GM19452 (cell line): ENCODE measurements around the gene CLP1.

Experiments used
- ATAC-seq: cut with Tn5 transposase; IDR thresholded peaks from one replicate; pipeline ENCODE4 v1.9.1; 2021; ENCODE audit not compliant: unreplicated experiment

Gene CLP1

DNA sequence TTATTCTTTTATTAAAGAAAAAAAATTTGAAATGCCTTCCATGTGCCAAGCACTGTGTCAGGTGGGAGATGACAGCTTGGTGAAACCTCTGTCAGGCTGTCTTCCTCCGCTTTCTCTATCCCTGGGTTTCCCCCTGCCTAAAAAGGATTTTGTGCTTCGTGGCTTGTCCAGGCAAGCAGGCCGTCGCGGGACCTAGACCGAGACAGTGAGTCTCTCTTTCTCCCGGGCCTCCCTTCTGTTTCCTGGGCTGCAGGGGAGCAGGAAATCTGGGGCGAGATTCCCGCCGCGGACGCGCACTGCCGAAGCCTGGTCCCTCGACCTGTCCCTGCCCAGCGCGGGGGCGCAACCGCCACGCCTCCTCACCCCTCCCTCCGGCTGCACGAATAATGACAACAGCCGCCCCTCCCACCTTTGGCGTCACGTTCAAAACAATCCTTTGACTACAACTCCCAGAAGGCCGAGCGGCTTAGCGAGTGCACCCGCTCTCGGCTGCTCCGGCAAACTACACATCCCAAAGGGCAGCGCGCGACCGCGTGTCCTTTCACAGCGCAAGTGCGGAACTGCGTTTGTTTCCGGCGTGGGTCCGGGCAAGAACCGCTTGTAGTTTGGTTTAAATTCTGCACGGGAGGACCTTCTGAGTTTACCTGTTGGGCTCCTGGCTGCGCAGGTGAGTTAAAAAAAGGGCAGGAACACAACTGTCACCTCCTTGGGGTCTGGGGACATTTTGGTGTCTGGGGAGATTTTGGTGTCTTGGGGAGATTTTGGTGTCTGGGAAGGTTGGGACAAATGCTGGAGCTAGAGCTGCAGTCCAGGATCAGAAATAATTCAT lies at the start of gene CLP1:
Gene CLP1 (plus strand): TSS at position 569 of the 829 bp plus-strand sequence. CDS start 1,715 bp downstream, outside the sequence.
- ATAC-seq = peak; percentile 99

DNA sequence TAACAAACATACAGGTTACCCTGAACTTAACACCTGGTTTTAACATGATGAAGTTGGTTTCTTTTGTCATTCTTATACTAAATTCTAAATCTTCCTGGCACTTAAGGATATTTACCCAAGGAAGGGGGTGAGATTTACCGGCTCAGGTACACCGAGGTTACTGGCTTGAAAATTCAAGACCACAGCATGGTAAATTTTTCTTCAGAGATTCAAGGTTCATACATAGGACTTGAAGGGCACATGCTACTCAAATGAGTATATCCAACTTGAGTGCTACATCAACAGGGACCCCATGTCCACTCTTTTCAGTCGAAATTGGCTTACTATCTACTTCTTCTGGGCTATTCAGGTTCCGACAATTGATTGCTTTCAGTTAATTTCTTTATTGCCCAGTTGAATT lies 47.4 kb upstream of the CLP1 start:
- ATAC-seq = no peak

DNA sequence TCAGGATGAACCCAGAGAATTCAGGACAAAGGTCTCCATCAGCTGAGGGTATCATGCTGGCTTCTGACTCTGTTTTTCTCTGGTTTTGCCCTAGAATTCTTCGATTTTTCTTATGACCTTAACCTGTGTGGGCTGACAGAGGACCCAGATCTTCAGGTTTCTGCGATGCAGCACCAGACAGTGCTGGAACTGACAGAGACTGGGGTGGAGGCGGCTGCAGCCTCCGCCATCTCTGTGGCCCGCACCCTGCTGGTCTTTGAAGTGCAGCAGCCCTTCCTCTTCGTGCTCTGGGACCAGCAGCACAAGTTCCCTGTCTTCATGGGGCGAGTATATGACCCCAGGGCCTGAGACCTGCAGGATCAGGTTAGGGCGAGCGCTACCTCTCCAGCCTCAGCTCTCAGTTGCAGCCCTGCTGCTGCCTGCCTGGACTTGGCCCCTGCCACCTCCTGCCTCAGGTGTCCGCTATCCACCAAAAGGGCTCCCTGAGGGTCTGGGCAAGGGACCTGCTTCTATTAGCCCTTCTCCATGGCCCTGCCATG lies 43.3 kb upstream of the CLP1 start:
- ATAC-seq = no peak

DNA sequence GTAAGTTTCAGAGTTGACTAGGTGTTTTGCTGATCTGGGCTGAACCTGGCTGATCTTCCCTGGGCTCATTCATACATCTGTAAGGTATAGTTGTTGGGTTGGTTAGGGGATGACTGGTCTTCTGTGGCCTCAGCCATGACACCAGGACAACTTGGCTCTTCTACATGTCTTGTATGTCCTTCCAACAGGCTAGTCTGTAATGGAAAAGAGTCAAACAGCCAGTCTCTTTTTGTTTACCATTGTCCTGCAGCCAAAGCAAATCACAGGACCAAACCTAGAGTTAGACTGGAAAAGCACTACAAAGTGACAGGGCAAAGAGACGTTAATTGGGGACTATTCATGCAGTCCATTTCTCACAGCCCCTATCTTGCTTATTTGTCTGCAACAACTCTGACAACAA lies 42.3 kb upstream of the CLP1 start:
- no peak for ATAC-seq

DNA sequence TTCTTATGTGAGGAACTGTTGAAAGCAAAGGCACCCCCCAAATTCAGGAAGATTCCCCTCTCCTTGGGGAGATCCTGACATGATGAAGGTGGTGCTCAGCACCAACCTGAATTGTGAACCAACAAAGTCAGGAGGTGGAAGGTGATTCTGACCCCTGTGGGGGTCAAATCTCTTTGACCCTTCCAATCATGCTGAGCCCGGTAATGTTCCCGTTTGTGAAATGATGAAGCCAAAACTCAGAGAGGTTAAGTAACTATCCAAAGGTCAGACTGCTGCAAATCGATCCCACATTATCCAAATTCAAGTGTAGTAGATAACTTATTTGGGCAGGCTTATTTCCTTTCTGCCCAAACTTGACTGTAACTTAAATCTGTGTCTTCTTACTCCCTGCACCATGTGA lies 41.0 kb upstream of the CLP1 start:
- ATAC-seq = no peak

DNA sequence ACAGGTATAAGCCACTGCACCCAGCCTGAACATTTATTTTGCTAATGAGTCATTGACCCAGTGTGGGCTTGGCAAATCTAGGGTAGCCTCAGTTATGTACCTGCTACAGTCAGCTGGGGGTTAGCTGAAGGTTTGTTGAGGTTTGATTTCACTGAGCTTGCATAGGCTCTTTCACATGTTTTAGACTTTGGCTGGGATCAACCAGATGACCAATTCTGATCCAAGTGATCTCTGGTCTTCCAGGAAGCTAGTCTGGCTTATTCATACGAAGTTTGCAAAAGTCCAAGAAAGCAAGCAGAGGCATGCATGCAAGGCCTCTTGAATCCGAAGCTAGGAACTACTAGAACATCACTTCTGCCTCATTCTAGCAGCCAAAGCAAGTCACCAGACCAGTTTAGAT lies 39.1 kb upstream of the CLP1 start:
- no peak for ATAC-seq

DNA sequence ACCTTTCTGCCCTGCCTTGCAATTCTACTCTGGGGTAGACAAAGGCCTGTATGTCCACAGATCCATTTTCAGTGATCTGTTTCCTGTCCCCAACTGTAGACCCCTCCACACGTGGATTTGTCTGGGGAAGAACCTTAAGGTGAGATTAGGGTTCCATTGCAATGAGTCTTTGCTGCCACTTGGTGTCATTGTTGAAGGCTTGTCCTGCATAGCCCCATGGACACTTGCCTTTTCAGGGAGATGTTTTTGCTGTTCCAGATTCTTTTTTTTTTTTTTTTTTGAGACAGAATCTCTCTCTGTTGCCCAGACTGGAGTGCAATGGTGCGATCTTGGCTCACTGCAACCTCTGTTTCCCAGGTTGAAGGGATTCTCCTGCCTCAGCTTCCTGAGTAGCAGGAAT lies 38.2 kb upstream of the CLP1 start:
- no peak for ATAC-seq

DNA sequence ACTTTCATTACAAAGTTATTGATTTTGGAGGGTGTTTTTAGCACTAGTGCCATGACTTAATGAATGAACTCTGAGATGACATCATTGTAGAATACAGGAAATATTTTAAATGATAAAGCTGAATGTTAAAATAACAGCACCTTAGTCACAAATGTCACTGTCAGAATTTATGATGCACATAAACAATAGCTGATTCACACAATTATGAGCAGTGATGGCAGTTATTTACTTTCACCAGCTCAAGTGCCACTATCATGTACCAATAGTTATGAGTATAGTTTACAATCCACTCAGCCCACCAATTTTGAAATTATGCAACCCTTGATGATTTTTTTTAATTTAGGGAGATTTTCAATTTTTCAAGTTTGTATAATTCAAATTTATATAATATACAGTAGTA lies 37.1 kb upstream of the CLP1 start:
- ATAC-seq = no peak

DNA sequence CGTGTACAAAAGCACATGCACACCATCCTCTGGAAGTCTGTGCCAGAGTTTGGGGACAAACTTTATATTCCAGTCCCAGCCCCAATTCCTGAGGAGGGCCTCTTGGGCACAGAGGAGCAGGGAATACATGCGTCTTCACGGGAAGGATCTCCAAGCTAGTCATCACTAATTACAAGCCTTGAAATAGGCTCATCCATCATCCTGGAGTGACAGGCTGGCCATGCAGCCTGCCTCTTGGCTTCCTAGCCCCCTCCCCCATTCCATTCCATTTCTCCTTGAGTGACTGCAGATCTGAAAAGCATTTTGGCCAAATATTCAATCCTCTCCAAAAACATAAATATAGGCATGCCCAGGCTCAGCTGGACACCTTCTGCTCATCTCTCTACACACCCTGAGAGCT lies 35.3 kb upstream of the CLP1 start:
- no peak for ATAC-seq

DNA sequence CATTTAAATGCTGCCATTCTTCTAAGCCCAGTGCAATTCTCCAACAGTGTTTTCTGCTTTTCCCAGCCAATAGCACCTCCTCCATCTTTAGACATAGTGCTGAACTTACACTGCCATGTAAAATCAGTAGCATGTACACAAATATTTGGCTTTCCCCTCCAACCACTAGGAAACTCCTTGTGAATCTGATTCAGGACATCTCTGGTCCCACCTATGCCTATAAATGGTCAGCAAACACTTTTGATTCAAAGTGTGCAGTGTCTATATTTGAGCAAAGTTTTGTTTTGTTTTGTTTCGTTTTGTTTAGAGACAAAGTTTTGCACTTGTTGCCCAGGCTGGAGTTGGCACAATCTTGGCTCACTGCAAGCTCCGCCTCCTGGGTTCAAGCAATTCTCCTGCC lies 32.7 kb upstream of the CLP1 start:
- ATAC-seq = no peak

DNA sequence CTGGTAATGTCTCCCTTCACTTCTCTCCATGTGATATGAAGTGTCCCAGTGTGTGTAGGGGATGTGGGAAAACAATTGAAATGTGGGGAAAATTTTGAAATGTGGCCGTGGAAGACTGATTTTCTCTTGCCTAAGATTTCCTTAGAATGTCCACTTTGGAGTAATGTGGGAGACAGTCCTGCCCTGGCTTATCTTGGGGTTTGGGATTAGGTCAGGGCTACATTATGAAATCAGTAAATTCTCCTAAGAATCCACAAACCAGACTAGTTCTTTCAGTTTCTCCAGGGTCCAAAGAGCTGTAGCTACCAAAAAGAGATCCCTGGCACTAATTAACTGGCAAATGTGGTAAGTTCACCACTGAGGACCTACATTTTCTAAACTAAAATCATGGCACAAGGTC lies 30.7 kb upstream of the CLP1 start:
- no peak for ATAC-seq

DNA sequence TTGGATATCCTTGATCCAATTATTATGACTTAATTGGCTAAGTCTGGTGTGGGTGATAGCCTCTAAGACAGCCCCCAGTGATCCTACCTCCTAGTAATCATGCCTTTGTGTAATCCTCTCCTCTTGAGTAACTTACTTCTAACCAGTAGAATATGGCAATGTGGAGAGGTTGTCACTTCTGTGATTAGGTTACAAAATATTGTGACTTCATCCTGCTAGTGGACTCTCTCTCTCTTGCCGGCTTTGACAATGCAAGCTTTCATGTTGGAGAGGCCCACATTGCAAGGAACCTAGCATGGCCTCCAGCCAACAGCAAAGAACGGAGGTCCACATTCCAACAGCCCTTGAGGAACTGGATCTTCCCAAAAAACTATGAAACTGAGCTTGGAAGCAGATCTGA lies 27.4 kb upstream of the CLP1 start:
- ATAC-seq = no peak

DNA sequence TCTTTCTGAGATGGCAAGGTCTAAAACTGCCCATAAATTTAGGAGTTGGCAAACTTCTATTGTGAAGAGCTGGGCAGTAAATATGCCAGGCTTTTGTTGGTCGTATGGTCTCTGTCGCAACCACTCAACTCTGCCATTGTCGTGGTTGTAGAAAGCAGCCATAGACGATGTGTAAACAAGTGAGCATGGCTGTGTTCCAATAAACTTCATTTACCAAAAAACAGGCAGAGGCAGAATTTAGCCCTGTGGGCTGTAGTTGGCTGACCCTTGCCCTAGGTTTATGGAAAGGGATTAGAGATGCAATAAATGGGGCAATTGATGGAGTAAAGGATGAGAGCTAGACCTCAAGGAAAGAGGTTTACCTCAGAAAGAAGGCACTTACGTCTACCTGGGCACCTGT lies 25.4 kb upstream of the CLP1 start:
- no peak for ATAC-seq

DNA sequence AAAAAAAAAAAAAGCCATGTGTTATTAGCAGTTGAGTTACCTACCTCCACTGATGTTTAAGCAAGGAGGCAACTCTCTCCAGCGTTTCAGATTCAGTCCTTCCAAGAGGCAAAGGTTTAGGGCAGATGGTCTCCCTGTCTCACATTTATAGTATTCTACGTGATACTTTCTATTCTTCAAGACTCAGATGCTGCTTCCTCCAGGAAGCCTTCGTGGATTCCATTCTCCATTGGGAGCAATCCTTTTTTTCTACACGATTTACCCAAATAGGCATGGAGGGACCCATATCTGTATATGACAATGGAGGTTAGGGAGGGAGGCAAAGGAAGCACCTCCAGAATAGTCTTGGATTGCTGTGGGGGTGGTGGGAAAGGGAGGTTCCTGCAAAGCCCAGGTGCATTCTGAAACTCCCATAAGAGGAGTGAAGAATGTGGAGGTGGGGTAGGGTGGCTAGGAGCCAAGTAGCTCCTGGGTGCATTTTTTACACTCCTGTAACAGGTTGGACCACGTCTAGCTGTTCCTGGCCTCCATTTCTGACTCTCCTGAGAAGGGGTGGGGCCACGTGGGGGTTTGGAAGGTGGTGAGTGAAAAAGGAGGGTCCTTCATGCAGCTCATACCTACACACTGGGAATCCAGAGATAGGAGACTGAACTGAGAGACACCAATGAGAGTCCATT lies 24.0 kb upstream of the CLP1 start:
- no peak for ATAC-seq

DNA sequence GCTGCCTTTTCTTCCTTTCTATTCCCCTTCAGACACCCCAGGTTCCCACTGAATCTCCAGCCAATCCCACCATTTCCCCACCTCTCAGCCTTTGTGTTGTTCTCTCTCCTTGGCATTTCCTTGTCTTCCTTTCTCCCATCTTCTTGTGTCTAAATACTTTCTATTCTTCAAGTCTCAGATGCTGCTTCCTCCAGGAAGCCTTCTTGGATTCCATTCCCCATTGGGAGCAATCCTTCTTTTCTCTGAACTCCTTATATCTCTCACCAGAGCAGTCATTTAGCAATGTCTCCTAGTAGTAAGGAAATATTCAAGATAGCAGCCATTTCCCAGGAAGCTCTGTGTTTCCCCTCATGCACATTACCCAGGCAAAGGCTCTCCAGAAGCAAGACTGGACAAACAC lies 23.3 kb upstream of the CLP1 start:
- no peak for ATAC-seq

DNA sequence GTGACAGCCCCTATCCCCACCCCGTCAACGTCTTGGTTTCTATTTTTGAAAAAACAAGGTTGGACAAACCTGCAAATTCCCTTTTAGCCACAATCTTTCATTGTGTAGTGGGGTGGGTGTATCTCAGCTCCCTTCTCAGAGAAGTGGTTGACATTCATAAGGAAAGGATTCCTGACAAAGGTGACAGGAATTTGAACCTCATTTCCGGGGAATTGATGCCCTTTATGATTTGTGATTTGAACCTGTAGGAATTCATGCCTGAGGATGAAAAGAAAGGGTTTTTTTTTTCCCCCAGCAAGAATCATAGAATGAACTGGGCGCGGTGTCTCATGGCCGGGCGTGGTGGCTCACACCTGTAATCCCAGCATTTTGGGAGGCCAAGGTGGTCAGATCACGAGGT lies 22.3 kb upstream of the CLP1 start:
- ATAC-seq = no peak

DNA sequence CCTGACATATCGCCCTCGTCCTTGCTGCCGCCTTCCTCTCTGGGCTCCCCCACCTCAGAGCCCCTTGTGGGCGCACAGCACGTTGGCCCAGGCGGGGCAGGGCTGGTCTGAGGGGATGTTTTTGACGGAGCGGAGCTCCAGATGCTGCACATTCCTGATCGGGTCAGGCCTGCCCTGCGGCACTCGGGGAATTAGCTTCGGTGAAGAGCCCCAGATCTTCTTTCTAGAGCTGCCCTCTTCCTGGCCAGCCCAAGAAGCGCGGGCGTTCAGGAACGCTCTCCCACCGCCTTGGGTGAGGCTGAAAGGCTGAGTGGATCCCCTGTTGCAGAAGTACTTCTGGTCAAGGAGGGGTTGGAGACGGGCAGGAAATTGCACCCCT lies 19.9 kb upstream of the CLP1 start:
- ATAC-seq = no peak

DNA sequence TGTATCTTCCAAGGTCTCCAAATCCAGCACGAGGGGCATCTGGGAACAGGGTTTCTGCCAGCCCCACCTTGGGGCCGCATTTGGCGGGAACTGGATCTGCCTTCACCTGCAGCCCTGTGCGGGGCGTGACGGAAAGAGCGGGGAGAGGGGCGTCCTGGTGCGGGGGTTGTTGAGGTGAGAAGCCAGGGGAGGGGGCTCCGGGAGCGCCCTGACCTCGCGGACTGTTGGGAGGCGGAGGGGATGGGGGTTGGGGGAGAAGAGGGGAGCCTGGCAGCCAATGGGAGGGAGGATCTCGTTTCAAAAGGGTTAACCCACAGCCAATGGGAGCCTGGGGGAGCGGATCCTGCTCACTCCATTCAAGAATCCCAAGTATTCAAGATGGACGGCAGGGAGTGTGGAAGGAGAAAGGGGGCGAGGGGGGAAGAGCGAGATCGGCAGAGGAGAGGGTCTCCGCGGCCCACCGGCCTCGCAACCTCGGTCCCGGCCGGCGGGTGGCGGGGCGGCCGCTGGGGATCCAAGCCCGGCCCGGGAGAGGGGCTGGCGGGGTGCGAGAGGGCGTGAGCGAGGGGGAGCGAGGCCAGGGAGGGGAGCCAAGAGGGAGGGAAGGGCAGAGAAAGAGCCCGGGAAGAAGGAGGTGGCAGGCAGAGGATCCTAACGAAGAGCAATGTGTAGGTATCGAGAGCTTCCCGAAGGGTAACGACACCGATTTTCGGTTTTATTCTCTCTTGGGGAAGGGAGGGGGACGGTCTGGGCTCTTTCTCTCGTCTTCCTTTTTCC lies 19.4 kb upstream of the CLP1 start:
- no peak for ATAC-seq

DNA sequence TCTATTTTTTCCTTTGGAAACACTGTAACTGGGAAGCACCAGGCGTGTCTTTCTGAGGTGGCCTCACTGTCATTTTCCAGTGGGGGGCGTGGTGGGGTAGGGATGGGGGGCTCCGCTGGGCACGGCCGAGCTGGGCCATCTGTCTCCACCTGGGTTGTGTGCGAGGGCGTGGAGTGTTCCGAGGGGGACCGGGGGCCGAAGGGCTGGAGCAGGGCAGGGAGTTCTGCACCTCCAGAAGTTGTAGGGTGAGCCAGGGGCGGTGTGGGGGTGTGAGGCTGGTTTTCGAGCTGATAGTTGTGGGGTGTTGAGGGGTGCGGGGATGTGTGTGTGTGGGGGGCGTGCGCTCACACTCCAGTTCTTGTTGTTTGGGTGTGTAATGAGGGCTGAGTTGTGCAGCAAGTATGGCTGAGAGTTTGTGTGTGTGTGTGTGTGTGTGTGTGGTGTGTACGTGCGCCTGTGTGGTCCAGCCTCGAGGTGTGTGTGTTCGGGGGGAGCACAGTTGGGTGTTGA lies 18.7 kb upstream of the CLP1 start:
- no peak for ATAC-seq

DNA sequence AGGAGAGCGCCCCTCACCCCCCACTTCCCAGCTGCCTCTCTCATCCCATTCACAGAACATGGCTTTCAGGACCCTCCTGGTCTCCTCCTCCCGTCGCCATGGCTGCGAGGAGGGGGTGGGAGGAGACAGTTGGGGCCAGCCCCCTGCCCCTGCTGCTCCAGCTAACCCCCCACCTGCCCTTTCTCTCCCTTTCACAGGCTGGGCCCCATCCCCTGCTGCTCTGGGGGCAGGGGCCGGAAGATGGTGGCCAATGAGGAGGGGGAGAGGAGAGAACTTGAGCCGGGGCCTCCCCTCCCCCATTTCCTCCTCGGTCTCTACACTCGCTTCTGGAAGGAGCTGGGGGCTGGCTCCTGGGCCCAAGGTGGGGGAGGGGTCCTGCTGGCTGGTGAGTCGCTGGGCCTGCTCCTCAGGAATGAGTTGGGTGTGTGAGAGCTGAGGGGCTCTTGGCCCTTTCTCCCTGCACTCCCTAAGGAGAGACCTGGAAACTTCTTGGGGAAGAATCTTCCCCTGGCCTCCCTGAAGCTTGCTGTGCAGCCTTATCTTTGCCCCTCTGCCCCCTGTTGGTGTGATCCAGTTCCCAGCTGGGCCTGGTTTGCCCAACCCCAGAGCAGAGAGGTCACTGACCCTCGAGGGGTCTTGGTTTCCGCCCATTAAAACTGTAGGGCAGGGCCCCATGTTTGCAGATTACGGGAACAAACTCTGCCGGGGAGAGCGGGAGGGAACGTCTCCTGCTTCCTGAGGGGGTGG lies 18.1 kb upstream of the CLP1 start:
- ATAC-seq = no peak
